Fibroblast of lung (primary cell): Measurements from ENCODE around the gene SV2A.

Experiments
- CTCF ChIP-seq, 2 donors: IDR thresholded peaks in 1 of 2; conservative IDR thresholded peaks in 1 of 2; 1 replicate in 1 of 2; 2 replicates in 1 of 2; pipeline ENCODE4 v1.5.1; 2011 to 2012; ENCODE audit warnings: low read length in 2 of 2, control low read depth in 1 of 2, inconsistent platforms in 1 of 2, low read depth in 1 of 2, mild to moderate bottlenecking in 1 of 2
- EZH2 ChIP-seq: IDR thresholded peaks from 2 replicates; pipeline ENCODE4 v1.5.1; 2012; ENCODE audit warnings: low read length, control low read depth, mild to moderate bottlenecking; ENCODE audit errors: missing control alignments

GRCh38 chr1:149936170-149936991 lies 18.7 kb upstream of the SV2A start, which contains the start of gene MTMR11:
- no peak for TF ChIP-seq CTCF (conservative IDR thresholded peaks at IDR 0.05 in 1 of 2, IDR thresholded peaks at IDR 0.05 in 1 of 2; ENCODE audit: low read depth in 1 of 2, low read length in 2 of 2)
- TF ChIP-seq EZH2: no peak
